Measurements from ENCODE around the gene POLE. TPM values are rescaled to one million over a fixed set of nuclear protein-coding genes. Genes with fewer than 3 reads are reported as not detected.

Gene POLE
- total and polyA plus RNA-seq, 9 of the 15 experiments (the other 6 are each of a cell fraction or from before 2014, with no cell fraction given), result 2.4 to 154 (median 49.6) TPM

DNA sequence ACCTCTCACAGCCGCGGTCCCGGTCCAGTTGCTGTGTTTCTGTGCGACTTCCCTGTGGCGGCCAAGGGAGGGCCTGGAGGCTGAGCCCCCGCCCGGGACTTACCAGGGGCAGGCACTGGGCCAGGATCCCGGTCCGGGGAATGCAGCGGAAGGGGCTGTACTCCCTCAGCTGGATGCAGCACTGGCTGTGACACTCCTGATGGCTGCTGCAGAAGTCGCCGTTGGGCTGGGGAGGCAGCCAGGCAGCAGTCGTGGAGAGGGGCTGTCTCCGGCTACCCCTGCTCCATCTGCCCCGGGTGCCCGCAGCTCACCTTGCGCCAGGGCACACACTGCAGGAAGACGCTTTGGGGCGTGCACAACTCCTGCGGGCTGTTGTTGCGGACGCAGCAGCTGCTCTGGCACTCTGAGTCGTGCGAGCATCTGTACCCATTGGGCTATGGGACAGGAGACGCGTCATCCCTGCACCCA, 83.0 kb downstream of the POLE start (continued):
- TF ChIP-seq, protein P1, sequence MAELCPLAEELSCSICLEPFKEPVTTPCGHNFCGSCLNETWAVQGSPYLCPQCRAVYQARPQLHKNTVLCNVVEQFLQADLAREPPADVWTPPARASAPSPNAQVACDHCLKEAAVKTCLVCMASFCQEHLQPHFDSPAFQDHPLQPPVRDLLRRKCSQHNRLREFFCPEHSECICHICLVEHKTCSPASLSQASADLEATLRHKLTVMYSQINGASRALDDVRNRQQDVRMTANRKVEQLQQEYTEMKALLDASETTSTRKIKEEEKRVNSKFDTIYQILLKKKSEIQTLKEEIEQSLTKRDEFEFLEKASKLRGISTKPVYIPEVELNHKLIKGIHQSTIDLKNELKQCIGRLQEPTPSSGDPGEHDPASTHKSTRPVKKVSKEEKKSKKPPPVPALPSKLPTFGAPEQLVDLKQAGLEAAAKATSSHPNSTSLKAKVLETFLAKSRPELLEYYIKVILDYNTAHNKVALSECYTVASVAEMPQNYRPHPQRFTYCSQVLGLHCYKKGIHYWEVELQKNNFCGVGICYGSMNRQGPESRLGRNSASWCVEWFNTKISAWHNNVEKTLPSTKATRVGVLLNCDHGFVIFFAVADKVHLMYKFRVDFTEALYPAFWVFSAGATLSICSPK (IDR thresholded peaks at IDR 0.05; ENCODE audit: borderline replicate concordance), result no peak
- TF ChIP-seq SMAD4 (CRISPR knock-in tag; conservative IDR thresholded peaks at IDR 0.05) (no peak), RBFOX2 (IDR thresholded peaks at IDR 0.05; ENCODE audit: low read depth, low read length) (no peak)

- Histone ChIP-seq H3K9ac (ENCODE audit: insufficient read depth in 1 of 2, low read depth in 2 of 2, low read length in 2 of 2) (no peak overlapping the region; a peak in 1 of 4 replicates), H3K9me3 (replicated peaks; ENCODE audit: control insufficient read depth, insufficient read depth, low read depth, low read length) (no peaks in the 10 kb centered on the region), H3K4me2 (ENCODE audit: insufficient read depth, low read length) (no peak overlapping the region), H3K27me3 (ENCODE audit: control insufficient read depth in 2 of 2, insufficient read depth in 2 of 2, low read length in 2 of 2) (peaks cover 30 to 66% of the 10 kb centered on the region in 2 experiments), H3K27ac (ENCODE audit: extremely low read depth, low read depth, low read length) (no peak overlapping the region), H2AFZ (ENCODE audit: low read depth, low read length) (no peak overlapping the region), H3K4me3 (no peak overlapping the region), H4K20me1 (replicated peaks; ENCODE audit: control insufficient read depth, insufficient read depth, low read length) (no peaks in the 10 kb centered on the region), H3K79me2 (ENCODE audit: control insufficient read depth, insufficient read depth, low read length) (no peaks in the 10 kb centered on the region), H3K9me1 (ENCODE audit: control insufficient read depth, insufficient read depth, low read length) (no peaks in the 10 kb centered on the region), H3K4me1 (replicated peaks in 1 of 2; ENCODE audit: control insufficient read depth in 2 of 2, insufficient read depth in 2 of 2, low read length in 2 of 2) (peaks cover 7 to 65% of the 10 kb centered on the region in 2 experiments; a peak in 4 of 5 replicates), H3K36me3 (ENCODE audit: control insufficient read depth, insufficient read depth, low read length) (no peaks in the 10 kb centered on the region)
- FAIRE-seq (no peak), DNase-seq (ENCODE audit: extremely low read depth in 1 of 4, low spot score in 3 of 4) (no peak), ATAC-seq (no peak)
- in situ Hi-C loops (cut with MboI), result loop anchor here (5.0 kb wide), 1 partner anchor 186 kb away; no protein-coding TSS in a partner anchor
- ChIA-PET POLR2A (interaction anchor here (0.6 to 1.5 kb wide), 2 partner anchors 11 to 107 kb away, joined by 3 to 5 read pairs; partner anchors contain the start of gene PGAM5), CTCF (ENCODE audit: low intra/inter-chr PET ratio) (interaction anchor here (0.6 kb wide), 1 partner anchor 43 kb away, joined by 3 read pairs; no protein-coding TSS in a partner anchor)
- intact Hi-C loops (cut with micrococcal nuclease), result no loop called here
- no peak for TF ChIP-seq SOX6 (IDR thresholded peaks at IDR 0.05)
- TF ChIP-seq ZBTB33 (CRISPR knock-in tag; IDR thresholded peaks at IDR 0.05), result peak; percentile 68
- TF ChIP-seq CTCF (IDR thresholded peaks at IDR 0.05 in 2 of 3, conservative IDR thresholded peaks at IDR 0.05 in 1 of 3; ENCODE audit: insufficient read depth in 2 of 3, low read depth in 1 of 3, low read length in 3 of 3), result no peak
- peak; percentile 72 for TF ChIP-seq SAFB (IDR thresholded peaks at IDR 0.05; ENCODE audit: borderline replicate concordance, low read depth, low read length)
- TF ChIP-seq EGR1 (conservative IDR thresholded peaks at IDR 0.05), result peak; percentile 29
- TF ChIP-seq CBX1 (IDR thresholded peaks at IDR 0.05; ENCODE audit: low read depth), result no peak
- no peak for TF ChIP-seq ZNF707 (CRISPR knock-in tag; conservative IDR thresholded peaks at IDR 0.05)
- TF ChIP-seq MTA1 (IDR thresholded peaks at IDR 0.05; ENCODE audit: borderline replicate concordance), result no peak
- 16% methylated on average over 34 of the region's 67 CpGs for WGBS (ENCODE audit: insufficient coverage, low coverage, missing lambda C conversion rate)
- no TSS peak for BruUV-seq (replicated peaks)
Observed at GRCh38 chr12:132603240-132604150, 83.6 kb downstream of the POLE start.
